ENCODE data around the gene SLC9A3.
"Not testable (repeated sequence)": the region's sequence is repeated elsewhere in the genome, so short reads cannot be mapped to it uniquely, and the experiment has no call there.

The SLC9A3 gene

GRCh38 chr5:524973-525761 lies 918 bp upstream of the SLC9A3 start:
- no peak for DNase-seq

GRCh38 chr5:523441-524222 lies 617 bp downstream of the SLC9A3 start:
- DNase-seq = peak; percentile 58

GRCh38 chr5:522899-523440 lies 1.3 kb downstream of the SLC9A3 start:
- peak; percentile 69 for DNase-seq

GRCh38 chr5:522116-522515 lies 2.1 kb downstream of the SLC9A3 start:
- no peak for DNase-seq

GRCh38 chr5:521680-522079 lies 2.6 kb downstream of the SLC9A3 start:
- no peak for DNase-seq

GRCh38 chr5:520850-521226 lies 3.4 kb downstream of the SLC9A3 start:
- no peak for DNase-seq

GRCh38 chr5:520196-520849 lies 3.9 kb downstream of the SLC9A3 start:
- no peak for DNase-seq

- DNase-seq = no peak
These were observed 5.5 kb downstream of the SLC9A3 start for GRCh38 chr5:518721-519120.

- DNase-seq = no peak
These were observed 6.6 kb downstream of the SLC9A3 start for GRCh38 chr5:517535-518100.

- DNase-seq = no peak
These were observed 7.3 kb downstream of the SLC9A3 start for GRCh38 chr5:516980-517379.

GRCh38 chr5:516338-516925 lies 7.8 kb downstream of the SLC9A3 start:
- peak; percentile 51 for DNase-seq

GRCh38 chr5:515273-515836 lies 8.9 kb downstream of the SLC9A3 start:
- no peak for DNase-seq

GRCh38 chr5:514673-515072 lies 9.6 kb downstream of the SLC9A3 start:
- DNase-seq = no peak

GRCh38 chr5:514101-514485 lies 10.2 kb downstream of the SLC9A3 start:
- DNase-seq = no peak

- DNase-seq = no peak
These were observed 10.8 kb downstream of the SLC9A3 start for GRCh38 chr5:513216-514100.

- DNase-seq = no peak
These were observed 12.8 kb downstream of the SLC9A3 start for GRCh38 chr5:511476-511875.

GRCh38 chr5:510521-510920 lies 13.7 kb downstream of the SLC9A3 start:
- no peak for DNase-seq

- no peak for DNase-seq
These were observed 14.6 kb downstream of the SLC9A3 start for GRCh38 chr5:509611-510185.

GRCh38 chr5:507986-508575 lies 16.2 kb downstream of the SLC9A3 start:
- not testable (repeated sequence) for DNase-seq

- no peak for DNase-seq
These were observed 18.2 kb downstream of the SLC9A3 start for GRCh38 chr5:505951-506525.

All from NCI-H2171 (cell line).